Spinal cord (tissue), 10 donors: ENCODE data around the gene CYB5RL. TPM values are rescaled to one million over a fixed set of nuclear protein-coding genes. Genes with fewer than 3 reads are reported as not detected.

ENCODE experiments used
- DNase-seq, 6 donors: peaks; one replicate each; pipeline versions ENCODE4 v3.0.0 to v3.0.0-alpha.2; 2013 to 2015; ENCODE audit warnings: low spot score in 6 of 6, low read depth in 4 of 6
- H3K27ac ChIP-seq: one replicate; pipeline ENCODE4 v1.5.1; 2013; ENCODE audit warnings: low read depth, low read length, control low read depth
- H3K27me3 ChIP-seq: one replicate; pipeline ENCODE4 v1.6.1; 2013; ENCODE audit warnings: low read length; ENCODE audit not compliant: control insufficient read depth, insufficient read depth
- H3K36me3 ChIP-seq: one replicate; pipeline ENCODE4 v1.6.1; 2013; ENCODE audit warnings: low read length; ENCODE audit not compliant: control insufficient read depth, insufficient read depth
- H3K4me1 ChIP-seq: one replicate; pipeline ENCODE4 v1.6.1; 2013; ENCODE audit warnings: low read length; ENCODE audit not compliant: control insufficient read depth, insufficient read depth
- H3K4me3 ChIP-seq: one replicate; pipeline ENCODE4 v1.5.1; 2013; ENCODE audit warnings: low read depth, low read length, control low read depth
- H3K9me3 ChIP-seq: one replicate; pipeline ENCODE4 v1.6.1; 2013; ENCODE audit warnings: low read length; ENCODE audit not compliant: control insufficient read depth, insufficient read depth
- WGBS: methylation state at CpG from one replicate; pipeline ENCODE4 v1.1.5; 2013; ENCODE audit warnings: missing lambda C conversion rate; ENCODE audit not compliant: insufficient coverage; 5-methylcytosine and 5-hydroxymethylcytosine counted together
- polyA plus RNA-seq, 2 donors: library from polyadenylated mRNA; unstranded; fragments of 120-200 nt; gene quantifications; one replicate each; pipeline ENCODE4 v1.2.1, GENCODE V29; 2013; ENCODE audit not compliant: insufficient read length in 2 of 2
- total RNA-seq, 2 donors: library from RNA; depleted of rRNA in 1 of 2; stranded (reverse); fragments of 120-200 nt in 1 of 2; fragments of >200 nt in 1 of 2; gene quantifications; one replicate each; pipeline versions ENCODE4 v1.2.3 to v1.2.4, GENCODE V29; 2013 to 2014
- donor health status: healthy.

The CYB5RL gene
- total and polyA plus RNA-seq, 4 donors = 4.6 to 8.6 (median 5.5) TPM

DNA sequence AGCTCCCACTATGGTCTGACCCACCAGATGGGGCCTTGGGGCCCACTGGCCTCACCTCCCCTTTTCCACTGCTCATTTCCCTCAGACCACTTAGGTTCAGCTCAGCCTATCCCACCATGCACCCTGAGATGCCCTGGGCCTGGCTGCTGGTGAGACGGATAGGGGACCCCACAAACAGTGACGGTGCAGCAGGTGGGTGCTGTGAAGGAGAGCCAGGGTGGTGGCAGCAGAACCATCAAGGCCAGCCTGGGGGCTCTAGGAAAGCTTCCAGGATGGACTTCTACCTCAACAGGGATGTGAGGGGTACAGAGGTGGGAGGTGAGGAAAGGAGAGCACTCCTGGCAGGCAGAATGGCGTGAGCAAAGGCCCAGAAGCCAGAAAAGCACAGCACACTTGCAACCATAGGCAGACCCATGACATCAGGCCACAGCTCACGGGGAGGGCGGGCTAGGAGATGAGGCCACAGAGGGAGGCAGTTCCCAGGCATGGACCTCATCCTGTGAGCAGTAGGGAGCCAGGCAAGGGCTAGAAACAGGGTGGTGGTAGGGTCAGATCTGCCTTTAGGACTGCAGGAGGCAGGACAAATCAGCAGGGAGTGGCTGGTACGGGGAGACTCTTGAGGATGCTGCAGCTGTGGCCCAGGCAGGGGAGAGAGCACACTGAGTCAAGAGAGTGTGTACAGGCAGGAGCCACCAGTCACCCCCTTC lies 23.1 kb downstream of the CYB5RL start:
- Histone ChIP-seq H3K4me3 (no peak overlapping the region), H3K36me3 (peaks cover 23% of the 10 kb centered on the region), H3K27ac (no peak overlapping the region), H3K9me3 (no peaks in the 10 kb centered on the region), H3K27me3 (no peaks in the 10 kb centered on the region), H3K4me1 (peaks cover 12% of the 10 kb centered on the region)
- 88% methylated on average over 6 of the region's 6 CpGs for WGBS
- no peak for DNase-seq

DNA sequence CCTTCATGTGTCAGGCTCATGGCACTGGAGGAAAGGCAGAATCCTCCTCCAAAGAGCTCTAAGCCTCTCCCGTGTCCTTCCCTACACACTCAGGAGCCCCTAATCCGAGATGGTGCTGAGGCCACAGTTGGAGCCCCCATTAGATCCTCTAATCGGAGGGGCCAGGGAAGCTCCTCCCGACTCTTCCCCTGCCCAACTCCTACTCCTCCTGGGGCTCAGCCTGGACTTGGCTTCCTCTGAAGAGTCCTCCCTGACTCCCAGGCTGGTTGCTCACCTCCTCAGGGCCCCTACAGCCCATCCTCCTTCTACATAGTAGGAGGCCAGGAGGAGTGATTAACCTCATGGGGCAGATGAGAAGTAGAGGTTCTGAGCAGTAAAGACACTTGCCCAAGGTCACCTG lies 25.7 kb downstream of the CYB5RL start:
- no peak overlapping the region for H3K27ac ChIP-seq
- no peak for DNase-seq
- no peaks in the 10 kb centered on the region for H3K9me3 ChIP-seq
- H3K4me3 ChIP-seq = no peak overlapping the region
- H3K27me3 ChIP-seq = no peaks in the 10 kb centered on the region
- H3K4me1 ChIP-seq = peaks cover 12% of the 10 kb centered on the region
- H3K36me3 ChIP-seq = peaks cover 19% of the 10 kb centered on the region
- WGBS = 69% methylated on average over 3 of the region's 4 CpGs

DNA sequence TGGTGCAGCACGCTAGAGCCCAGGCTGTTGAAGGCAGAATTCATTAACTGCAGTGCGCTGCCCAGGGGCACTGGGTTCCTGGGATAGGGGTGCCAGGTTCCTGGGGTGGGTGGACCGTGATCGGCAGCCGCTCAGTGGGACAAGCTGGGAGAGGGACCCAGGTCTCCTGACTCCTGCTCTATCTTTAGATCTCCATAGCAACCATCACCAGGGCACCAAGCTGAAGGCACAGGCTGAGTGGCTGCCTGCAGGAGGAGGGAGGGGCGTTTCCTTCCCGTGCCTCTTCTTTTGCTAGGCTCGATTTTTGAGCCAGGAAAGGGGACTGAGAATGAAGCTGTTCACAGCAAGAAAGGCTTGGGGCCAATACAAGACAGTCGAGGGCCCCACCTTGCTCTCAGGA lies 26.1 kb downstream of the CYB5RL start:
- DNase-seq = peak in 3 of 6 donors; percentile 1 to 64 (median 21)
- H3K4me3 ChIP-seq = no peak overlapping the region
- peaks cover 12% of the 10 kb centered on the region for H3K4me1 ChIP-seq
- no peak overlapping the region for H3K27ac ChIP-seq
- no peaks in the 10 kb centered on the region for H3K27me3 ChIP-seq
- 38% methylated on average over 5 of the region's 9 CpGs for WGBS
- H3K36me3 ChIP-seq = peaks cover 15% of the 10 kb centered on the region
- no peaks in the 10 kb centered on the region for H3K9me3 ChIP-seq

DNA sequence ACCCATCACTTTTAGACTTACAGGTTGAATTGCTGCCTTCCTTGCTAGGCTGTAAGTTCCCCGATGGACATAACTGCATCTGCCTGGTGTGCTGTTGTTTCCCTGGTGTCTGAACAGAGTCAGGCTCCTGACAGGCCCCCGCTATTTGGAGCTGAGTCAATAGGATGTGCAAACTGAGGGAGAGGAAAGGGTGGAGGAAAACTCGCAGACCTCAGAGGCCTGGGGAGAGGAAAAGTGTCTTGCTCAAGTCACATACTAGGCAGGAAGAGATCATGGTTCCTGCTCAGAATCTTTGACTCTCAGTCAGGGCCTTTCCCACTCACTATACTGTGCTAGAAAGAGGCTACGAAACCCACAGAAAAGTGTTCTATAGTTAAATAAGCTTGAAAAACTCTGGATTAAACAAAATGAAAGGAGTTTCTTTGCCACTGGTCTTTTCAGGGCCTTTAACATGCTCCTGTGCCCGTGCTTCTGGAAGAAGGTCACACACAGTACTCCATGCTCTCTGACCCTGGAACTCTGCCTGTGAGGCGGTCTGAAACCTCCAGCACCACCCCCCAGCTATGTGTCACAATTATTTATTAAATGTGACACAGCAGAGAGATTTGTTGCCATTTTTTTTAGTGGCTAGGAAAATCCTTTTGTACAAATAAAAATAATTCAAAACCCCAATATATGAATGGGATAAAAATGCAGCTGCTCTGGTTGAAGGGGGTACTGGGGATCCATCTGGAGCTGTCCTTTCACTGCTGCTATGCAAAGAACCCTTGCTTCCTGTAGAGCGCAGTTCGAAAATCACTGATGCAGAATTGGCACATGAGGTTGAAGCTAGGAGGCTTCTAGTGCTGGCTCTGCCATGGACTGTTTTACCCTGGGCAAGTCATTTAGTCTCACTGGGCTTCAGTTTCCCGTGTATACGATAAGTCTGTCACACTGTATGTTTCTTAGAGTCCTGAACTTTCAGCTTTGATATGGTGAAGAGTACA lies 26.9 kb downstream of the CYB5RL start:
- Histone ChIP-seq H3K4me3 (no peak overlapping the region), H3K27ac (no peak overlapping the region)
- 91% methylated on average over 3 of the region's 10 CpGs for WGBS

DNA sequence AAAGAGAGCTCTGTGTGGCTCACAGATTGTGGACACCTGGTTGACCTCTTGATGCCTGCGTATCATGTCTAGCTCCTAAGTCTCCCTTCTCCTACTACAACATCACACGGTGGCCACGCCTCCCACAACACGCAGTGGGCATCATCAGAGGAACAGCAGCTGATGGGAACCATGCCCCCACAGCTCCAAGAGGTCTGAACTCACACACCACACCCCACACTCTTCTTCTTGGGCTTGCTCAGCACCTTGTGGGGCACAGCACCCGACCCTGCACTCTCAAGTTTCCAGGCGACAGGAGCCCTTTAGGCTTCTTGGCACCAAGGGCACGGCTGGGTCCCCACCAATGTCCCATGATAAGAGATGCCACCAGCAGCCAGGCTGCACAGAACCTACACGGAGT lies 28.2 kb downstream of the CYB5RL start:
- H3K9me3 ChIP-seq = no peaks in the 10 kb centered on the region
- H3K27me3 ChIP-seq = no peaks in the 10 kb centered on the region
- DNase-seq = no peak
- H3K4me3 ChIP-seq = no peak overlapping the region
- H3K4me1 ChIP-seq = peaks cover 12% of the 10 kb centered on the region
- H3K27ac ChIP-seq = no peak overlapping the region
- 92% methylated on average over 5 of the region's 8 CpGs for WGBS
- peaks cover 2% of the 10 kb centered on the region for H3K36me3 ChIP-seq

More for the DNA sequence above, 26.9 kb downstream of the CYB5RL start:
- DNase-seq = peak in 1 of 6 donors; percentile 13
- Histone ChIP-seq H3K9me3 (no peaks in the 10 kb centered on the region), H3K36me3 (peaks cover 8% of the 10 kb centered on the region), H3K4me1 (peaks cover 12% of the 10 kb centered on the region), H3K27me3 (no peaks in the 10 kb centered on the region)

DNA sequence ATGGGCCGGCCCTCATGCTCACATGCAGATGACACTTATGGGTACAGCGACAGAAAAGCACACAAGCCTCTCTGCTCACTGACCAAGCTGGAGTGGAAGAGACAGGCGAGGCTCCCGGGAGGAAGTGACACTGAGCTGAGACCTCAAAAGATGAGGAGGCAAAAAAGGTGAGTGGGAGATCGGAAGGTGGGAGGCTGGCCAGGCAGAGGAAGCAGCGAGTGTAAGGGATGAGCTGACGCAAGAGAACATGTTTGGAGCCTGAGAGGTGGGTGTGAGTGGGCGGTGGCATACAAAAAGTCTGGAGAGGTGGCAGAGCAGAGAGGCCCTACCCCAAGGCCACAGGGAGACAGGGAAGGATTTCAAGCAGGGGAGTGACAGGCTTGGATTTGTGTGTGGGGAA lies 28.8 kb downstream of the CYB5RL start:
- no peak for DNase-seq
- Histone ChIP-seq H3K36me3 (no peaks in the 10 kb centered on the region), H3K27me3 (no peaks in the 10 kb centered on the region), H3K4me1 (peaks cover 12% of the 10 kb centered on the region), H3K9me3 (no peaks in the 10 kb centered on the region), H3K27ac (no peak overlapping the region), H3K4me3 (no peak overlapping the region)
- WGBS = 95% methylated on average over 8 of the region's 8 CpGs

DNA sequence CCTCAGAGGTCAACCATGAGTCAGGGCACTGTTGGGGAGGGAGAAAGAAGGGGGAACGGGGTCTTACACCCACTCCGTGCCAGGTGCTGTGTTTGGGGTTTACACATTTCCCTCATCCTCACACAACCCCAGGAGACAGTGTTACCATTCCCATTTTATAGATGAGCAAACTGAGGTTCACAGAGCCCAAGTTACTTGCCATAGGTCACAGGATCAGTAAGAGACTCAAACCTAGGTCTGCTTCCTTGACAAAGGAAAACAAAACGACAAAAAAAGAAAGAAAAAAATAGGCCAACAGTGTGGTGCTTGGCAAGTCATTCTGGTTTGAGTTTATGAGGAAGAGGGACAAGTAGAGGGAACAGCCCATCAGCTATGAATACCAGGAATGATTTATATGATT lies 30.8 kb downstream of the CYB5RL start:
- no peak overlapping the region for H3K4me3 ChIP-seq
- H3K4me1 ChIP-seq = peaks cover 6% of the 10 kb centered on the region
- no peak for DNase-seq
- no peaks in the 10 kb centered on the region for H3K27me3 ChIP-seq
- no peaks in the 10 kb centered on the region for H3K9me3 ChIP-seq
- H3K27ac ChIP-seq = no peak overlapping the region
- WGBS = 60% methylated on average over 1 of the region's 3 CpGs
- no peaks in the 10 kb centered on the region for H3K36me3 ChIP-seq

DNA sequence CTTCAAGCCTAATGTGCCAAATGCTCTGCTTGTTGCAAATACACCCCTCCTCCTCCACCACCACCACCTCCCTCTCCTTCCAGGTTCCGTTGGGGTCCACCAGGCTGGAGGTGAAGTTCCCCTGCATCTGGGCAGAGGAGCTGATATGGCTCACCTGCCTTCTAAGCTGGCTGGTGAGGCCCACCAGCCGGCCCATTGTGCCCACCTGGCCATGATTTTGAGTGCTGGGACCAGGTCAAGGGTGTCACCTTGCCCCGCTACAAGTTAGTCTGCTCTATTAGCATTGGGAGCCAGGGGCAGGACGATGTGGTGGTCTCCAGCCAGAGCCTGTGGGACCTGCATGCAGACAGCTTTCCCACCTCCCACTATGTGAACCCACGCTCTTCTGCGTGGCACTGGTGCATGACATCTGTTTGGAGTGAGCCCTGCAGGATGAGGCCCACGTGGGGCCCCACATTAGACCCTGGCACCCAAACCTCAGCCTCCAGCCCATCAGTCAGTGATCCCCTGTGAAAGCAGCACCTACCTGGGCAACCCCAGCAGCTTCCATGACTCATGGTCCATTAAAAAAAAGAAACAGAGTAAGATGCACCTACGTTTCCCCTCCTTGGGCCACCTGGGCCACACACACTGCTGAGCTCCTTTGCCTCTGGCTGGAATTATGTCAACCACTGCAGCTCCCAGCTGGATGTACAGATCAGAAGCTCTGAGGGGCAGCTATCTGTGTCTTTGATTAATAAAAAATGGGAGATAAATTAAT lies 31.4 kb downstream of the CYB5RL start:
- H3K36me3 ChIP-seq = no peaks in the 10 kb centered on the region
- H3K4me3 ChIP-seq = no peak overlapping the region
- no peaks in the 10 kb centered on the region for H3K4me1 ChIP-seq
- DNase-seq = no peak
- 93% methylated on average over 7 of the region's 8 CpGs for WGBS
- no peaks in the 10 kb centered on the region for H3K27me3 ChIP-seq
- H3K9me3 ChIP-seq = no peaks in the 10 kb centered on the region
- no peak overlapping the region for H3K27ac ChIP-seq

DNA sequence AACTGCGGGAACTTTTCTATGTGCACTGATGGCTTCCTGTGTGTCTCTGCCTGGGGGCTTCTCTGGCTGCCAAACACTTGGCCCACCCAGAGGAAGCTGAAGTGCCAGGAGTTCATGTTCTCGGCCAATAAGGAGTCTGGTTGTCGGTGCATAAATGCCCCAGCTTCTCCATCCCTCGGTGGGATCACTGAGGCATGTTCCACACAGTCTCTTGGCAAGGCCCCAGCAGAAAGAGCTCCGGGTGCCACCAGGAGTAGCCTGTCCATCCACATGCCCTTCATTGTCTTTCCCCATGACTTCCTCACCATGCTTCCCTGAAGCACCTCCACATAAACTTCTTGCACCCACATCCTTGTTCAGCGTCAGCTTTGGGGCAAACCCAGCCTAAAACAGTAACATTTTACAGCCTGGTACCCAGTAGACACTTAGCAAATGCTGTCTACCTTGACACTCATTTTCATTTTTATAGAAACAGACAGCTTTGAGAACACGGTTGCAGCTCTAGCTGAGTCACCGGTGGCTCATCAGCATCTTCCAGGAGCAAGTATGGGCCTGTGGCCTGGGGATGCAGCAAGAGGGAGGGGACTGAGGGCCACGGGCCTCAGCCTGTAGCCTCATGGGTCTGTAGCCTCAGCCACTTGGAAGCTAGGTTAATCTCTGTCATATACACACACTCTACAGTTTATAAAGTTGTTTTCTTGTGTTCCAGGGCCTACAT lies 32.2 kb downstream of the CYB5RL start:
- WGBS = 89% methylated on average over 7 of the region's 9 CpGs
- H3K4me1 ChIP-seq = no peaks in the 10 kb centered on the region
- H3K9me3 ChIP-seq = no peaks in the 10 kb centered on the region
- H3K27me3 ChIP-seq = no peaks in the 10 kb centered on the region
- H3K36me3 ChIP-seq = no peaks in the 10 kb centered on the region
- no peak overlapping the region for H3K4me3 ChIP-seq
- DNase-seq = no peak
- no peak overlapping the region for H3K27ac ChIP-seq
